ENCODE results near the gene ARFGEF2.
A peak's percentile ranks its signal among the peaks of the same experiment; 100 is the strongest.
"Not testable (repeated sequence)": the region's sequence is repeated elsewhere in the genome, so short reads cannot be mapped to it uniquely, and the experiment has no call there.

Gene ARFGEF2

DNA sequence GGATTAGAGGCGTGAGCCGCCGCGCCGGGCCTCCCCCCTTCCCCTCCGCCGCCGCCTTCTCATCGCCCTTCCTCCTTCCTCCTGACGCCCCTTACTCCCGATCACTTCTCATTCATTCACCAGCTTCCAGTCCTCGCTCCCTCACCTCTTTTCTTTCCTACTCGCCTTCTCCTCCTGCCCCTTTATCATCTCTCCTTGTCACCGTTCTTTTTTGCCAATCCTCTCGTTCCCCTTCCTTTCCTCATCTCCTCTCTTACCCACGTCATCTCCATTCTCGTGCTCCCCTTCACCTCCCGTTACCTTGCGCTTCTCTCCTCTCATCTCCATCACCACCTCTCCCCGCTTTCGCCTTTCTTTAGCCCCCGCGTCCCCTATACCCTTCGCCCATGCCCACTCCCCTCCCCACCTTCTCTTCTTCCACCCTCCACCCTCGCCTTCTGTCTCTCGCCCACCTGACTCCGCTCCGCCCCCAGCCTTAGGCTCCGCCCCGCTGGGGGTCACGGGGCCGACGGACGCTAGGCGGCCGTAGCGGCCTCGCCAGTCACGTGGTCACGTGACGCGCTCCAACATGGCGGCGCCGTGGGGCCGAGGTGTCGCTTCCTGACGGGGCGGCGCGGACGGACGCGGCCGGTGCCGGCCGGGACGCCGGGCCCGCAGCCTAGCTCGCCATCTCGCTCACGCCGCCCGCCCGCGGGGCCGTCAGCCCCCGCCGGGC, at the start of gene ARFGEF2:
TSS of gene ARFGEF2 (plus strand) at position 544 of the 715 bp plus-strand sequence. CDS start 179 bp downstream, outside the sequence.
- DNase-seq (ENCODE audit: low read depth in 3 of 3, low spot score in 1 of 3): peak; percentile 74 to 91 (median 76)

DNA sequence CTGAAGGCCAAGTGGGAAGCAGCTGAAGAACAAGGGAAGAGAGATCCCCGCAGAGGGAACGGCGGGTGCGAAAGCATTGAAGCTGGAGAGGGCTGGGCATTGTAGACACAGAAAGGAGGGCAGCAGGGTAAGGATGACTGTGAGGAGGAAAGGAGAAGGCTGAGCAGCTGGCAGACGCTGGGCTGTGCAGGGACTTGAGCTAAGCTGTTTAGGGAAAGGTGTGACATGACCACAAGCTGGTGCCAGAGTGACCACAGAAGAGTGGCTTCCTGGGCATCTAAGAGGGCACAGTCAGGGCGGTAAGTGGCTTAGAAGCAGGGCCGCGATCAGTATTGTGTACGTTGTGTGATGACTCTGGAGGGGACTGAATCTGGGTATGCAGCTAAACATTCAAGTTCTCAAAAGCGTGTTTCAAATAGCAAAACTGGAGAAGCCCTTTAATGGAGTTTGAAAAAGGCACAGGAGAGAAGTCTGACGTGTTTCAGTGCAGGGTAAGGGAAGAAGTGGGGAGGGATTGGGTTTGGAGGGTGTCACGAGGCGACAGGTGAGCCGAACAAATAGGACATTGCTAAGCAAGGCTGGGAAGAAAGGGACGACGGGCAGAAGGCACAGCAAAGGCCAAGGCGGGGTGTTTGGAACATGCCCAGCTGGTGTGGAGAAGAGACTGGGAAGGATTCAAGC, 46.1 kb upstream of the ARFGEF2 start:
- no peak for DNase-seq (ENCODE audit: low read depth in 3 of 3, low spot score in 1 of 3)

DNA sequence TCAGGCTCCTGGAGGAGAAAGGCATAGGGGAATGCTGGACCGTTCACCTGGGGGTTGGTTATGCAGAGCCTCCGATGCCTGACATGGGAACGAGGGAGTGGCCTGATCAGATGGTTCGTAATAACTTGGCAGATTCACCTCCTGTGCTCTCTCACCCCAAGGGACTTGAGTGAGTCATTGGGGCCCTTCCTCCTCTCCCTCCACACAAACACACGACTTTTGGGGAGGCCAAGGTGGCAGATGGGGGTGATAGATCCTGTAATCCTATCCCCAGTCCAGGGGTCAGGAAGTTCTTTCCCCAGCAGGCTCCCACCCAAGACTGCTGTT, 45.6 kb upstream of the ARFGEF2 start:
- DNase-seq (ENCODE audit: low read depth in 3 of 3, low spot score in 1 of 3): no peak

DNA sequence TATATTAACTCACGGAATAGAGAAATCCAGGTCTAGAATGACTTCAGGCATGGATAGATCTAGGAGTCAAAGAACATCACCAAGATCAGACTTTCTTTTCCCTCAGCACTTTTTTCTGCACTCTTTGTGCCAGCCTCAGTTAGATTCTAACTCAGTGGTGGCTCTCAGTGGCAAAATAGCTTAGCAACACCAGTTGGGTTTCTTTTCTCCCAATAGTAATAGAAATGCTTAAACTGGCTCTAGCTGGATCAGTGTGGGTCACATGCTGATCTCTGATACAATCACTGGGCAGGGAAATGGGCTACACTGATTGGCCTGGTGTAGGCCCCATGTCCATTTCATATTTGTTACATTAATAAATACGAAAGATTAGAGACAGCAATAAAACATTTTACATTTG, 44.2 kb upstream of the ARFGEF2 start:
- no peak for DNase-seq (ENCODE audit: low read depth in 3 of 3, low spot score in 1 of 3)

DNA sequence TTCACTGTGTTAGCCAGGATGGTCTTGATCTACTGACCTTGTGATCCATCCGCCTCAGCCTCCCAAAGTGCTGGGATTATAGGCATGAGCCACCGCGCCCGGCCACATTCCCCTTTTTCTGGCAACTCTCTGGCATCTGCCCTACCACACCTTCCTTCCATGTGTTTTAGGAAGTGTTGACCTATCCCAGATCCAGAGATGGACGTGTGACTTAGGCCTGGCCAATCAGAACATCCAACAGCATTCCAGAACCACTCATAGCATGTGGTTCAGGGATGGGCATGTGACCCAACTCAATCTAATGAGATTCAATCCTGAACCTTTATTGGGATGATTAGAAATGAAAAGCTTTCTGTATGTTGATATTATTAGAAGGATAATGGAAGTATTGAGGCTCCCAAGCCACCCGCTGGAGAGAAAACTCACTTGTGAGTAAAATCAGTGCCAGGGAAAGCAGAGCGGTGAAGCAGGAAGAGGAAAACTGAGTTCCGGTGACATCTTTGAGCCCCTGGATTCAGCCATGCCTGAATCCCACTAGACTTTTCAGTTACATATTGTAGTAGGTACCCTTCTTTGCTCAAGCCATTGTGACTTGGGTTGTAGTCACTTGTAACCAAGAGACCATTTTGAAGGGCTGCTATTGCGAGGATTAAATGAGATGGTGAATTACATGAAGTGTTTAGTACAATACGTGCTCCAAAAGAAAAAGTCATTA, 42.8 kb upstream of the ARFGEF2 start:
- no peak for DNase-seq (ENCODE audit: low read depth in 3 of 3, low spot score in 1 of 3)

DNA sequence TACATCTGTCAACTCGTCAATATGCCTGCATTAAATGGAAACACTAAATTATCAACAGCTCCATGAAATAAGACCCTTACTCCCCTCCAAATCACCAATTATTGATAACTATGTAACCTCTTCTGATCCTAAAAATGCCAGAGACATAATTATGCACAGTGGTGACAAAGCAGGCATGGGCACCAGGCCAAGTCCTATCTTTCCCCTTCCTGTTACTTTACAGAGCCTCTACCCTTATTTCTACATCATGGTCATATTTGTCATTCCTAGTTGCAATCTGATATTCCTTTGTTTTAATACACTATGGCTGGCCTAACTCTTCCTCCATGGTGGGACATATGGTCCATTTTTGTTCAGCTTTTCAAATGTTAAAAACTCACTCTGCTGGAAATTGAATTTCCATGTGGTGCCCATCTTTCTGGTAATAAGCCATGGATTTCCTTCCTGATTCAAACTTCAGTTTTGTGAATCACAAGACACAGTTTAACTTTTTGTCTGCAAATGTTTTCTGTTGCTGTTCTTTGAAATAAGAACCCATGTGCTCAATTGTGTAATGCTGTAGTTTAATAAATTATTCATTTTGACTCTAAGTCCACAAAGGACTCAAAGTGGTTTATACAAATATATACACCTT, 41.8 kb upstream of the ARFGEF2 start:
- DNase-seq (ENCODE audit: low read depth in 3 of 3, low spot score in 1 of 3): no peak

DNA sequence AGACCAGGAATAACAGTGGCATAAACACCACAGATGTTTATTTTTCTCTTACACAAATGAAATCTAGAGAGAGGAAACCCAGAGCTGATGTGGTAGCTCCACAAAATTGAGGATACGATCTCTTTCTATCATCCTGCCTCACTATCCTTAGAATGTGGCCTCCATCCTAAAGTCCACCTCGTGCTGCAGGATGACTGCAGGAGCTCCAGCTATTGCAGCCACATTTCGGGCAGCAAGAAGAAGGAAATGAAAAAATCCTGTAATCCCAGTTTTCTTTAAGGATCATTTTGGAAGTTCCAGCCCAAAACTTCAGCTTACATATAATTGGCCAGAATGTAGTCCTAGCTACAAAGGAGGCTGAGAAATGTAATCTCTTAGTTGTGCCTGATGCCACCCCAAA, 41.2 kb upstream of the ARFGEF2 start:
- DNase-seq (ENCODE audit: low read depth in 3 of 3, low spot score in 1 of 3): no peak

DNA sequence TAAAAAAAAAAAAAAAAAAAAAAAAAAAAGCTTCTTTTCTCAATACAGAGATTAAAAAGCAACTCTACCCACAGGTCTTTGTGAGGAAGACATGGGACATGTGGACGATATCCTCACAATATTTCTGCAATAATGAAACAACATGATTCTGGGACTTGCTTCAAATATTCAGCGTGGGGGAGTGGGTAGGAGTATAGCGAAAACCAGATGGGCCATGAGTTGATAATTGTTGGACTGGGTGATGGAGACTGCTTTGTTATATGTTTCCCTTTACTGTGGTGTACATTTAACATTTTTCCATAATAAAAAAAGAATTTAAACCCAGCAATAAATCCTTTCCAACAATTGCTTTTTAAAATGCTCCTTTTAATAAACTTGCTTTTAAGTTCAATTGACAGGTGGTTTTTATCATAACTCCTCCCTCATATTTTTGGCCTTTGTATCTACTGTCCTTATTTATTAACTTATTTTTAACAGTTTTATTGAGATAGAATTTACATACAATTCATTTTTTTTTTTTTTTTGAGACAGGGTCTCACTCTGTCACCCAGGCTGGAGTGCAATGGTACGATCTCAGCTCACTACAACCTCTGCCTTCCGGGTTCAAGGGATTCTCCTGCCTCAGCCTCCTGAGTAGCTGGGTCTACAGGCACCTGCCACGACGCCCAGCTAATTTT, 40.4 kb upstream of the ARFGEF2 start:
- no peak for DNase-seq (ENCODE audit: low read depth in 3 of 3, low spot score in 1 of 3)

DNA sequence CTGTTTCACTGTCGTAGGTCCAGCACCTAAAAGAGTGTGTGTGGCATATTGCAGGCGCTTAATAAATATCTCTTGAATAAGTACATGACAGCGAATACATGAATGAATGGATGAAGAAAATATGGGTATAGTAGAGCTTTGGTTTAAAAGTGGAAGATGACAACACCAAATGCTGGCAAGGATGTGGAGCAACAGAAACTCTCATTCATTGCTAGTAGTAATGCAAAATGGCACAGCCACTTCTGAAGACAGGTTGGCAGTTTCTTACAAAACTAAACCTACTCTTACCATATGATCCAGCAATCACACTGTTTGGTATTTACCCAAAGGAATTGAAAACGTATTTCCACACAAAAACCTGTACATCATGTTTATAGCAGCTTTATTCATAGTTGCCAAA, 36.3 kb upstream of the ARFGEF2 start:
- no peak for DNase-seq (ENCODE audit: low read depth in 3 of 3, low spot score in 1 of 3)

DNA sequence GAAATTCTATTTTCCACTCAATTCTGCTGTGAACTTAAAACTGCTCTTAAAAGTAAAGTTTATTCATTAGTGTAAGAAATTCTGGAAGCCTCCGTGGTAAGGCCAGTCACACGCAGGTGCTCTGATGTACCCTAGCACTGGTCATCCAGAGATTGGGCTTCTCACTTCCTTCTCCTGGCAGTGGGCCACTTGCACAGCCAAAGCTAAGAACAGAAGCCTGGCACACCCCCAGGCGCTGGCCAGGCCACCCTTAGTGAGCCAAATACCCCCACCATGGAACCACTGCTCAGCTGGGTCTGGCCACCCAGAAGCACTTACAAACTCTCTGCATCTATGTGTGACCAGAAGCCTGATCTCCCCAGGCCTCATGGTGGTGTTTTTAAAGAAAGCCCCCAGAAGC, 35.3 kb upstream of the ARFGEF2 start:
- DNase-seq (ENCODE audit: low read depth in 3 of 3, low spot score in 1 of 3): no peak

DNA sequence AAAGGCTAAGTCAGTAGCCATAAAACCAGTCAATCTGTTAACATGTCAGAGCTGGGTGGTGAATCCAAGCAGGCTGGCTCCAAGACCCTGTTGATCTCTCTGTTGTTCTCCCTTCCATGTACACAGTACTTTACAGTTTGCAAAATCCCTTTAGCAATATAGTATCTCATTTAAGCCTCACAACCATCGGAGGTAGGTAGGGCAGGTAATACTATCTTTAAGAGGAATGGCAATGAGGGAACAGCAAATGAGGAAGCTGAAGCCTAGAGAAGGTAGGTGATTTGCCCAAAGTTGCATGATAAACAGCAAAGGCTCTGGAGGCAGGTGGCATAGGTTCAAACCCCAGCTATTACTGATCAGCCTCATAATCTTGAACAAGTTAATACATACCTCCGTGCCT, 34.7 kb upstream of the ARFGEF2 start:
- DNase-seq (ENCODE audit: low read depth in 3 of 3, low spot score in 1 of 3): no peak

DNA sequence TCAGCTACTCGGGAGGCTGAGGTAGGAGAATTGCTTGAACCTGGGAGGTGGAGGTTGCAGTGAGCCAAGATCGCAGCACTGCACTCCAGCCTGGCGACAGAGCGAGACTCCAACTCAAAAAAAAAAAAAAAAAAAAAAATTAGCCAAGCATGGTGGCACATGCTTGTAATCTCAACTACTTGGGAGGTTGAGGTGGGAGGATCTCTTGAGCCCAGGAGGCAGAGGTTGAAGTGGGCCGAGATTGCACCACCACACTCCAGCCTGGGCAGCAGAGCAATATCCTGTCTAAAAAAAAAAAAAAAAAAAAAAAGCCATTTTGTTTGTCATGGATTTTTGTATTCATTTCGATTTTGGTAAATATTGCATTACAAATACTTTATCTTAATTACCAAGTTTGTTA, 33.0 kb upstream of the ARFGEF2 start:
- DNase-seq (ENCODE audit: low read depth in 3 of 3, low spot score in 1 of 3): not testable (repeated sequence)

DNA sequence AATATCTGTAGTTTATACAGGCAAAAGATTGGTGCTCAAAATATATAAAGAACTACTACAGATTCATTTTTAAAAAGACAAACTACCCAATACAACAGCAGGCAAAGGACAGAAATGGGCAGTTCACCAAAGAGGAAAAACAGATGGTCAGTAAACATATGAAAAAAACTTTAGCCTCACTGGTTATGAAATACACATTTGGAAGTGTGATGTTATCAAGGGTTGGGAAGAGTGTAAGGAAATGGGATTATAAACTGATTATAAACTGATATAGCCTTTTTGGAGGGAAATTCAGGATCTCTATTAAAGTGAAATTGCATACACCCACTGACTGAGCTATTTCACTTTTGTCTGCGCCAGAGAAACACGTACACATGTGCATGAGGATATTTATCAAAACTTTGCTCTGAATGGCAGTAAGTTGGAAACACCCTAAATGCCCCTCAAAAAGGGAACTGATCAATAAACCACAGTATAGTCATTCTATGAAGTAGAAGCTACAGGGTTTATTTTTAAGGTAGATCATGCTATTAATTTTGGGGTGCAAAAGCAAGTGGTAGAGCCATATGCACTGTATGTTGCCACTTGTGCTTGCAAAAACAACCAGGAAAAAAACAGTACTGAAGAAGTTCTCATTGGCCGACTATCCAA, 32.2 kb upstream of the ARFGEF2 start:
- DNase-seq (ENCODE audit: low read depth in 3 of 3, low spot score in 1 of 3): no peak

DNA sequence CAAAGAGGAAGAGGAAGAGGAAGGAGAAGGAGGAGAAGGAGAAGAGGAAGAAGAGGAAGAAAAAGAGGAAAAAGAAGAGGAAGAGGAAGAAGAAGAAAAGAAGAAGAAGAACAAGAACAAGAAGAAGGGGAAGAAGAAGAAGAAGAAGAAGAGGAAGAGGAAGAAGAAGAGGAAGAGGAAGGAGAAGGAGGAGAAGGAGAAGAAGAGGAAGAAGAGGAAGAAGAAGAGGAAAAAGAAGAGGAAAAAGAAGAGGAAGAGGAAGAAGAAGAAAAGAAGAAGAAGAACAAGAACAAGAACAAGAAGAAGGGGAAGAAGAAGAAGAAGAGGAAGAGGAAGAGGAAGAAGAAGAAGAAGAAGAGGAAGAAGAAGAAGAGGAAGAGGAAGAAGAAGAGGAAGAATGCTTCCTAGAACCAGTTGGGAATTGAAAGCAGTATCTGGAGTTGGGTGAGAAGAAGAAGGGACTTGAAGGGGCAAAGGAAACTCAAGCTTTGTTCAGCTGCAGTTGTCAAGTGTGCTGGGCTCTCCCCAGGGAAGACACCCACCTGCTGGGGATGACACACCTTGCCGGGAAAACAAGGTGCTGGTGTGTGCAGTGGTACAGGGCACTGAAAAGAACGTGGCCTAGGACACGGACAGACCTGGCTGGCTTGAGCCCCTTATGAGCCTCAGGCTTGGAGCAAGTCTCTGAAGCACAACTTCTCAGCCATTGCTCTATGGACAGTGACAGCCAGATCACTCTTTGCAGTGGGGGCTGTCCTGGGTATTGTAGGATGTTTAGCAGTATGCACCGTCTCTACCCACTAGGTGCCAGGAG, 30.1 kb upstream of the ARFGEF2 start:
- DNase-seq (ENCODE audit: low read depth in 3 of 3, low spot score in 1 of 3): no peak

DNA sequence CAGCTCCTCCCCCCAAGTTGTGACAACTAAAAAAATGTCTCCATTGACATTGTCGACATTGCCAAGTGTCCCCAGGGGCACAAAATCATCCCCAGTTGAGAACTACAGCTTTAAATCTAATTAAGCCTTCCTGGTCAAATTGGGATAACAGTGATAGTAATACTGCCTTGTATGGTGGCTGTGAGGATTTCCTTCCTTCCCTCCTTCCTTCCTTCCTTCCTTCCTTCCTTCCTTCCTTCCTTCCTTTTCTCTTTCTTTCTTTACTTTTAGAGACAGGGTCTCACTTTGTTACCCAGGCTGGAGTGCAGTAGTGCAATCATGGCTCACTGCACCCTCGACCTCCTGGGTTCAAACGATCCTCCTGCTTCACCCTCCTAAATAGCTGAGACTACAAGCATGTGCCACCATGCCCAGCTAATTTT, 29.5 kb upstream of the ARFGEF2 start:
- no peak for DNase-seq (ENCODE audit: low read depth in 3 of 3, low spot score in 1 of 3)

DNA sequence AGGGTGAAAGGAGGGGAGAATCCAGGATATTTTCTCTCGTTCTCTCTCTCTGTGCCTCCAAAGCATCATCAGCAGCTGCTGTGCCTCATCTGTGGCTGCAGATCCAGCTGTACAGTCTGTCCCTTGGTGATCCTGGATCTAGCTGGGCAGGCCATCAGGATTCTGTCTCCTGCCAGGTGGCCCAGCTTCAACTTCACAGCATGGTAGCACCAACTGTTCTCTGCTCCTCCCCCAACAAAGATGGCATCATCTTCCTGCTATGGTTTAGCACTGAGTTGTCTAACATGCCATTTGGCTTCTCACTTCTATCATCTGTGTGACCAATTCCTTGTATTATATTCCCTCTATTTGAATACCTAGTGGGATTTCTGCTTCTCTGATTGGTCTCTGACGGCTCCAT, 28.6 kb upstream of the ARFGEF2 start:
- no peak for DNase-seq (ENCODE audit: low read depth in 3 of 3, low spot score in 1 of 3)

DNA sequence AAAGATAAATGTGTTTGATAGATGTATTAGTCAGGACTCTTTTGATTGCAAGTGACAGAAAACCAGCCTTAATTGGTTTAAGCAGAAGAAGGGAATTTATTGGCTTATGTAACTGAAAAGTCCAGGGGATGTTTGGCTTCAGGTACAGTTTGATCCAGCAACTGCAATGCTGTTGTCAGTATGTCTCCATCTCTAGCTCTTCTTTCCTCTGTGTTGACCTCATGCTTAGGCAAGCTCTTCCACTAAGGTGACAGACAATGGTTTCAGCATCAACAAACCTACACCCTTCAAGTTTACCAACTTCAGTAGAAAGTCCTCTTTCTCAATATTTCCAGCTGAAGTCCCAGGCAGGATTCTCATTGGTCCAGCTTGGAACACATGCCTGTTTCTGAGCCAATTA, 28.1 kb upstream of the ARFGEF2 start:
- DNase-seq (ENCODE audit: low read depth in 3 of 3, low spot score in 1 of 3): no peak

DNA sequence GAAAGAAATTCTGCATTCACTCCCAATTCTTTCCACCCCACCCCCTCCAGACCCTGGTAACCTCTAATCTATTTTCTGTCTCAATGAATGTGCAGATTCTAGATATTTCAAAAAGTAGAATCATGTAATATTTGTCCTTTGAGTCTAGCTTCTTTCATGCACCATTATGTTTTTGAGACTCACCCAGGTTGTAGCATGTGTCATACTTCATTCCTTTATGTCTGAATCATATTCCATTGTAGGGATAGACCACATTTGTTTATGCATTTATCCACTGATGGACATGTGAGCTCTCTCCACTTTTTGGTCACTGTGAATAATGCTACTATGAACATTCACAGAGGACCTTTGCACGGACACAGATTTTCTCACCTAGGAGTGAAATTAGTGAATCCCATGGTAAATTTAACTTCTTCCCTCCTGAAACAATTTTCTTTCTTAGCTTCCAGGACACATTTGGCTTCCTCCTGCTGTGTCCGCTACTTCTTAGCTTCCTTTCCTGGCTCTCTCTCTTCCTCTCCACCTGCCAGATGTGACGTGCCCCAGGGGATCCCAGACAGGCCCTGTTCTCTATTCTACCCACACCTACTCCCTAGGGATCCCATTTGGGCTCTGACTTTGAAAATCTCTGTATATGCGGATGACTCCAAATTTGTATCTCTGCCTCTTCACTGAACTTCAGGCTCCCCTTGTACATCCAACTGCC, 24.1 kb upstream of the ARFGEF2 start:
- DNase-seq (ENCODE audit: low read depth in 3 of 3, low spot score in 1 of 3): no peak

DNA sequence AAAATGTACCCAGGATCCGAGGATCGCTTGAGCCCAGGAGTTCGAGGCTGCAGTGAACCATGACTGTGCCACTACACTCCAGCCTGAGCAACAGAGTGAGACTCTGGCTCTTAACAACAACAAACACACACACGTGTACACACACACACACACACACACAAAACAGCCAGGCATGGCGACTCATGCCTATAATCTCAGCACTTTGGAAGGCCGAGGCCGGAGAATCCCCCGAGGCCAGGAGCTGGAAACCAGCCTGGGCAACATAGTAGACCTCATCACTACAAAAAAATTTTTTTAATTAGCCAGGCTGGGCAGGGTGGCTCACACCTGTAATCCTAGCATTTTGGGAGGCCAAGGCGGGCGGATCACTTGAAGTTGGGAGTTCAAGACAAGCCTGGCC, 23.3 kb upstream of the ARFGEF2 start:
- DNase-seq (ENCODE audit: low read depth in 3 of 3, low spot score in 1 of 3): no peak
